Psoas muscle (tissue), 8 donors: ENCODE measurements around the gene PALM2AKAP2. TPM values are rescaled to one million over a fixed set of nuclear protein-coding genes. Genes with fewer than 3 reads are reported as not detected.

Experiments used
- ATAC-seq, 4 donors: fragments of 200-7000 bp; cut with Tn5 transposase; one replicate each; pipeline ENCODE4 v1.9.1; 2020; ENCODE audit warnings: moderate library complexity in 3 of 4, mild to moderate bottlenecking in 2 of 4
- DNase-seq, 2 donors: peaks; one replicate each; pipeline ENCODE4 v3.0.0-alpha.2; 2020
- H3K27ac ChIP-seq: fragments of 200-600 bp; one replicate; pipeline ENCODE4 v1.8.0; 2022
- H3K27me3 ChIP-seq, 3 donors: fragments of 200-600 bp in 1 of 3; one replicate each; pipeline versions ENCODE4 v1.6.1 to v1.8.0; 2013 to 2022; ENCODE audit warnings: low read length in 2 of 3, mild to moderate bottlenecking in 2 of 3, moderate library complexity in 1 of 3; ENCODE audit not compliant: insufficient read depth in 3 of 3
- H3K36me3 ChIP-seq, 2 donors: fragments of 200-600 bp in 1 of 2; one replicate each; pipeline versions ENCODE4 v1.6.1 to v1.8.0; 2013 to 2022; ENCODE audit warnings: low read depth in 1 of 2, mild to moderate bottlenecking in 1 of 2, moderate library complexity in 1 of 2; ENCODE audit not compliant: insufficient read depth in 1 of 2
- H3K4me1 ChIP-seq: fragments of 200-600 bp; one replicate; pipeline ENCODE4 v1.8.0; 2022
- H3K4me3 ChIP-seq: fragments of 200-600 bp; one replicate; pipeline ENCODE4 v1.8.0; 2022; ENCODE audit warnings: mild to moderate bottlenecking
- H3K9me3 ChIP-seq: fragments of 200-600 bp; one replicate; pipeline ENCODE4 v1.8.0; 2022
- CTCF ChIP-seq: fragments of 200-600 bp; IDR thresholded peaks from one replicate; pipeline ENCODE4 v1.8.0; 2022; ENCODE audit warnings: antibody characterized with exemption
- WGBS, 3 donors: extraction: QIAGEN DNeasy Blood & Tissue Kit; methylation state at CpG; one replicate each; pipeline versions ENCODE4 v1.1.6 to v1.1.7; 2013; 5-methylcytosine and 5-hydroxymethylcytosine counted together
- intact Hi-C, 2 donors: fragments of 100-400 bp; cut with DNase I; formaldehyde crosslinking; loops; one replicate each; pipeline versions ENCODE4 v1.11.0 to v1.14.2; 2022
- polyA plus RNA-seq, 3 donors: library from polyadenylated mRNA; stranded (reverse); fragments of 200-250 nt; gene quantifications; one replicate each; pipeline ENCODE4 v1.2.3, GENCODE V29; 2013
- total RNA-seq, 4 donors: library from RNA; stranded (reverse); fragmentation: NEBNext Ultra II Directional in 2 of 4; extraction: Animal tissue kit (Norgen Biotek cat#: 25700) in 2 of 4; gene quantifications; one replicate each; pipeline versions ENCODE4 v1.2.1 to v1.2.4, GENCODE V29; 2021 to 2023
- donor health status: healthy with polysubstance abuse.
- donor health status: DM: no; HTN: no; CAD: no; lungs with moderate emphysema.
- donor health status: Bipolar disorder and iron deficiency.
- donor health status: healthy.
- donor health status: DM: yes; HTN: yes; CAD: no.
- donor health status: DM: no; HTN: no; CAD: no.
- donor health status: DM: no; HTN: no; CAD: no.
- donor health status: DM: yes; HTN: yes; CAD: no.

The PALM2AKAP2 gene
- total and polyA plus RNA-seq, 7 donors, result 0.16 to 16.6 (median 1.6) TPM

- no peak for DNase-seq
- H3K27ac ChIP-seq, result no peak overlapping the region
- H3K9me3 ChIP-seq, result no peaks in the 10 kb centered on the region
- ATAC-seq, result peak in 1 of 4 donors; percentile 27
- no peaks in the 10 kb centered on the region for H3K27me3 ChIP-seq
- 52 to 58% (median 56%) methylated on average over 6 of the region's 6 CpGs for WGBS, 3 donors
- no peak overlapping the region for H3K4me3 ChIP-seq
- no peaks in the 10 kb centered on the region for H3K36me3 ChIP-seq
- intact Hi-C loops, result no loop called here
- TF ChIP-seq CTCF, result no peak
- no peaks in the 10 kb centered on the region for H3K4me1 ChIP-seq
These were observed 44.2 kb upstream of the PALM2AKAP2 start for GRCh38 chr9:109735801-109736200.

DNA sequence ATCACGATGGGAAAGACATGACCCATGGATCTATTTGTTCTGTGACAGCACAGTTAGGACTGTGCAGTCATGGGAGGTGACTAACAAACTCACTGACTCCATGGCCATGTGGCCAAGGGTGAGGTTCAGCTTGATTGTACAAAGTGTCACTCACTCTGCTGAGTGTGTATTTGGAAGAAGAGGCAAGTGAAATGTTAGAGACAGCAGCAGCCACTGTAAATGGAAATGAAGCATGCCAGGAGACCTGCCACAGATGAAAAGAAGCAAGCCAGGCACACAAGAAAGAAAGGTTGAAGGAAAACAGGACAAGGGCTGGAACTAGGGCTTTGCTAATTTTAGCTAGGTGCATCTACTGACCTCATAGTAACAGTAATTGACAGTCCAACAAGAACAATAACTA lies 42.7 kb upstream of the PALM2AKAP2 start:
- no peak for TF ChIP-seq CTCF
- intact Hi-C loops, result no loop called here
- H3K4me1 ChIP-seq, result no peaks in the 10 kb centered on the region
- WGBS, 3 donors, result 75 to 88% (median 83%) methylated on average over 1 of the region's 1 CpG
- H3K27ac ChIP-seq, result no peak overlapping the region
- H3K27me3 ChIP-seq, result no peaks in the 10 kb centered on the region
- DNase-seq (no peak), ATAC-seq (no peak)
- no peaks in the 10 kb centered on the region for H3K9me3 ChIP-seq
- H3K4me3 ChIP-seq, result no peak overlapping the region
- no peaks in the 10 kb centered on the region for H3K36me3 ChIP-seq

DNA sequence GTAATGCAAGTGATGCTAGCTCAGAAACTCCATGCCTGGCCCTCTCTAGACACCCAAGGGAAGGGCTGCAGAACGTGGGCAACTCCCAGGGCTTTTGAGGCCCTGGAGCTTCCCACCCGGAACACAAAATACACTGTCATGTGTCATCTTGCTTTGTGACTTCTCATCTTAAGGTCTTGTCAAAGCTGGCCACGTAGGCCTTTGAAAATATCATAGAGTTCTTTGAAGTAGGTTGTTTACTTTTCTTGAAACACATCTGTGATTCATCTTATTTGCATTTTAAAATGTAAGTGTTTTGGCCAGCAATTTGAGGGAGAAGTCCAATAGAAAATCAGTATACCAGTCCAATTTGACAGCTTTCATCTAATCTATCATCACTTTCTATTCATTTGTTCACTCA lies 40.2 kb upstream of the PALM2AKAP2 start:
- H3K27ac ChIP-seq, result no peak overlapping the region
- no peaks in the 10 kb centered on the region for H3K36me3 ChIP-seq
- H3K27me3 ChIP-seq, result no peaks in the 10 kb centered on the region
- H3K9me3 ChIP-seq, result no peaks in the 10 kb centered on the region
- 77 to 85% (median 79%) methylated on average over 3 of the region's 3 CpGs for WGBS, 3 donors
- DNase-seq, result no peak
- ATAC-seq, result no peak
- H3K4me1 ChIP-seq, result no peaks in the 10 kb centered on the region
- intact Hi-C loops, result no loop called here
- no peak overlapping the region for H3K4me3 ChIP-seq
- no peak for TF ChIP-seq CTCF

DNA sequence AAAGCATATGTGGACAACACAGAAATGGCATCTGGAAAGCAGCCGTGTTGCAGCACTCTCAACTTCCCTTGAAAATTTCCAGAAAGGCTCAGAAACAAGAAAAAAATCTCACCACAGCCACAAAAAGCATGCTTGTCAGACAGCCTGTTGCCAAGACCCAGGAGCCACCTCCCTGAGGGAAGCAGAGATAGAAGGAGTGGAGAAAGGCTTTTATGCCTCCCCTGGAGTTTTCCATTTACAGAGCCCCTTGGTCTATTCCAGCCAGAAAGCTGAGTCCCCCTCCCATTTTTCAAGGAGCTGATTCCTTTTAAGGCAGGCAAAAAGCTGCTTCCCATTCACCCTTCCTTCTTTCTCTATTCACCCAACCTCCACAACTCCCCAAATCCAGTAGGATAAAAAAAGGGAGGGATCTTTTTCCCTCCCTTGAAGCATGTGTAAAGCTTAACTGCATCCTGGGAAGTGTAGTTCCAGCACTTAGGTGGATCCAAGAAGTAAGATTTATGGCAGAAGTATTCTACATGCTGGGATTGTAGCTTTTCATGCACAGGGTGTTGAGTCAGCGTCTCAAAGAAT lies 37.1 kb upstream of the PALM2AKAP2 start:
- no peaks in the 10 kb centered on the region for H3K9me3 ChIP-seq
- DNase-seq (no peak), ATAC-seq (no peak)
- TF ChIP-seq CTCF, result no peak
- no peak overlapping the region for H3K4me3 ChIP-seq
- intact Hi-C loops, result no loop called here
- H3K27ac ChIP-seq, result no peak overlapping the region
- WGBS, 3 donors, result 58 to 76% (median 59%) methylated on average over 2 of the region's 2 CpGs
- H3K27me3 ChIP-seq, result no peaks in the 10 kb centered on the region
- H3K36me3 ChIP-seq, result no peaks in the 10 kb centered on the region
- peaks cover 6% of the 10 kb centered on the region for H3K4me1 ChIP-seq

- no peak overlapping the region for H3K4me3 ChIP-seq
- peaks cover 6% of the 10 kb centered on the region for H3K4me1 ChIP-seq
- H3K36me3 ChIP-seq, result no peaks in the 10 kb centered on the region
- no peak for TF ChIP-seq CTCF
- ATAC-seq (no peak), DNase-seq (no peak)
- H3K27me3 ChIP-seq, result no peaks in the 10 kb centered on the region
- H3K9me3 ChIP-seq, result no peaks in the 10 kb centered on the region
- intact Hi-C loops, result no loop called here
- 80 to 90% (median 83%) methylated on average over 2 of the region's 2 CpGs for WGBS, 3 donors
- no peak overlapping the region for H3K27ac ChIP-seq
These were observed 36.3 kb upstream of the PALM2AKAP2 start for GRCh38 chr9:109743696-109744095.
